Nucleus accumbens (tissue), 56 donors: ENCODE data around the gene GFRA4.

Experiments used
- DNase-seq, 56 donors: peaks; one replicate each; lab custom pipeline; 2025; lab: John Stamatoyannopoulos, UW

Gene GFRA4

DNA sequence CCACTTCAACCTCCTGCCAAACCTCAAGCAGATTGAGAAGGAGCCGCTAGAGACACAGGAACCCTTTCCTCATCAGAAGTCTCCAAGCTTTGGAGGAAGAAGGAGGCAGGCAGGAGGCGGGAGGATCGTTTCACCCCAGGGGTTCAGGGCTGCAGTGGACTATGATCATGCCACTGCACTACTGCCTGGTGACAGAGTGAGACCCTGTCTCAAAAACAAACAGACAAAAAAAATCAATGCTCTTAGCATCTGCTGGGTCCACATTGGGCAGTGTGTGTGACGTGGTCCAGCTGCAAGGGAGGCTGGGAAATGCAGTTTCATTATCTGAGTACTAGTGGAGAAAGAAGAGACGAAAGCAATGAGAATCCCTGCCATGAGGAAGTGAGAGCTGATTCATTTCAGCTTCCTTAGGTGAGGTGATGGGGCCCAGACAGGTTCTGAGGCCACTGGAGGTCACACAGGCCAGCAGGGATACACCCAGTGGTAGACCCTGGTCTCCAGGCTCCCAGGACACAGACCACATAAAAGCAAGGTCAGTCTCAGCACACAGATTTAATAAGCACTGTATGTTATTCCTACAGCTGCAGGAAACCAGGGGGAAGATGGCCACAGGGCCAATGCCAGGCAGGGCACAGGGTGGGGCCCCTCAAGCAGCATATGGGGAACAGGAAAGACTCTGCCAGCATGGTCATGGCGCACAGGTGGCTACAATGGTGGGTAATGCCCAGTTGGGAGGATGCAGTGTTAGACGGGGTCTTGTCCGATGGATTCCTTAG, 4.3 kb downstream of the GFRA4 start:
- DNase-seq, result no peak

DNA sequence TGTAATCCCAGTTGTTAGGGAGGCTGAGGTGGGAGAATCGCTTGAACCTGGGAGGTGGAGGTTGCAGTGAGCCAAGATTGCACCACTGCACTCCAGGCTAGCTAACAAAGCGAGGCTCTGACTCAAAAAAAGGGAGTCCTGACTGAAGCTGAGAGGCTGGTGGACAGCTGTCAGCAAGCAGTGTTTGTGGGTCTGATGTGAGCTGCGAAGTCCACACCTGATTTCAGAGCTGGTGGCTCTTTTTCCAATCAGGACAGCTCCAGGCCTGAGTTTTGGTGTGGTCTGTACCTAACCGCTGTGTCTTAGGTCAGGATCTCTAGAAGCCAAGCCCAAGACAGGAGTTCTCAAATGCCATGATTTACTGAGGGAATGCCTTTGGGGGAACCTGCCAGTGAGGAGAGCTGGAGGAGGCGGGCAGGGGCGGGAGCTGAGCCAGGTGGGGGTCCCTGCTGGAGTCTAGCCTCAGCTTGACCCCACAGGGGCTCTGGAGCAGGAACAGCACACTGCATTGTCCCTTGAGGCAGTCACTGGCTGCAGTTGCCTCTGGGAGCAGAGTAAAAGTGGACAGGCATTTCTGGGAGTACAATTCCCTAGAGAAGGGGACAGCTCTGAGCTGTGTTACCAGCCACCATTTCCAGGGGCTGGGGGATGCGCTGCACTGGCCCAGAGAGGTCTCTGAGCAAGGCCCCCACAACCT, 5.0 kb downstream of the GFRA4 start:
- no peak for DNase-seq

DNA sequence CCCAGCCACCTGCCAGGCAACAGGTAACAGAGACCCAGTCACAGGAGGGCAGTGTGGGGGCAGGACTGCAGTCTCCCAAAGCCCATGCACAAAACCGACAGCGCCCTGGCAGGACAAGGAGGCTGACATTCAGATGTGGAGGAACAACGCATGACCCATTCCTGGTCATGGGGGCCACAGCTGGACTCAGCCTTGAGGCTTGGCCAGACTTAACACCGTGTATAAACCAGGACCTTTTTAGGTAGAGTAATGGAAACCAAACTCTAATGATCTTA, 8.1 kb downstream of the GFRA4 start:
- no peak for DNase-seq

DNA sequence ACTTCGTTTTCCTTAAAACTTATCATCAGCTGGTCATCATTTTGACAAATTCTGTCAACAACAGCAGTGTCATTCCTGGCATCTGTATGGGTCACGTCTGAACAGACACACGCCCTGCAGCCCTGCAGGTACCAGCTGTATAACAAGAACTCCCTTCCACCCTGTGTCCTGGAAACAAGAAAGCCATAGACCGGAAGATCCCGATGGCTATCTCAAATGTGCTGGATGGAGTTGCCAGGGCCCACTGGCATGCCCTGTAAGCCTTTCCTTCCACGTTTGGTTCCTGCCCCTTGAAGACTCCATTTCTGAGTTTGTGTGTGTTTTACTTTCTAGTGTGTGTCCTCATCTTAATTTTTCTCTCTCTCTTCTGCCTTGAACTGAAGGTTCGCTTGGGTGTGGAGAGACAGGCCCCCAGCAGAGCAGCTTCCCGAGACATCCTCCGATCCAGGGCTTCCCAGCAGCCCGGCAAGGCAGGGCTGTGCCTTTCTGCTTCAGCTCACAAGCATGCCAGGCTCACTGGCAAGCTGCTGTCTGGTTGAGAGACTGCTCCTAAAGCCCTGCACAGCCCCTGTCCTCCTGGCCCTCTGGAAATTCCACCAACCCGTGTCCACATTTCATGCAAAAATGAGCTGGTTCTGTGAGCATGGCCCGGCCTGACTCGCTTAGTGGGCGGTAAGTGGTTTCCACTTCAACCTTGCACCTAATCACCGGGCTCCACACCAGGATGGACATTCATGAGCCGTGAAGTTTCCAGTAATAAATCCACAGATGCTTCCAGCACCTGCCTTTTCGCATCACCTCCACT, 8.7 kb downstream of the GFRA4 start:
- DNase-seq, result no peak

DNA sequence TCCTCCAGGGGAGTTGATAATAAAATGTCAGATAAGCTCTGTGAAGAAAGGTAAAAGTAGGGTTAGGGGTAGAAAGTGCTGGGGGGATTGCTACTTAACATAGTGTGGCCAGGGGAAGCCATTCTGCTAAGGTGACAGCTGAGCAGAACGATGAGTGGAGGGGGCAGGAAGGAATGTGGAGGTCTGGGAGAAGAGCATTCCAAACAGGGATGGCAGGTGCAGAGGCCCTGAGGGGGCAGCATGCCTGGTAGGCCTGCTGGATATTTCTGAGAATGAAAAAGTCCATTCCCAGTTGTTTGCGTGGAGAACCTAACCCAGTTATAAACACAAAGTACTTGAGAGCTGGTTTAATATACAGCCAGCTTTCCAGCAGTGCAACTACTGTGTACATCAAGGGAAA, 9.3 kb downstream of the GFRA4 start:
- DNase-seq, result no peak

DNA sequence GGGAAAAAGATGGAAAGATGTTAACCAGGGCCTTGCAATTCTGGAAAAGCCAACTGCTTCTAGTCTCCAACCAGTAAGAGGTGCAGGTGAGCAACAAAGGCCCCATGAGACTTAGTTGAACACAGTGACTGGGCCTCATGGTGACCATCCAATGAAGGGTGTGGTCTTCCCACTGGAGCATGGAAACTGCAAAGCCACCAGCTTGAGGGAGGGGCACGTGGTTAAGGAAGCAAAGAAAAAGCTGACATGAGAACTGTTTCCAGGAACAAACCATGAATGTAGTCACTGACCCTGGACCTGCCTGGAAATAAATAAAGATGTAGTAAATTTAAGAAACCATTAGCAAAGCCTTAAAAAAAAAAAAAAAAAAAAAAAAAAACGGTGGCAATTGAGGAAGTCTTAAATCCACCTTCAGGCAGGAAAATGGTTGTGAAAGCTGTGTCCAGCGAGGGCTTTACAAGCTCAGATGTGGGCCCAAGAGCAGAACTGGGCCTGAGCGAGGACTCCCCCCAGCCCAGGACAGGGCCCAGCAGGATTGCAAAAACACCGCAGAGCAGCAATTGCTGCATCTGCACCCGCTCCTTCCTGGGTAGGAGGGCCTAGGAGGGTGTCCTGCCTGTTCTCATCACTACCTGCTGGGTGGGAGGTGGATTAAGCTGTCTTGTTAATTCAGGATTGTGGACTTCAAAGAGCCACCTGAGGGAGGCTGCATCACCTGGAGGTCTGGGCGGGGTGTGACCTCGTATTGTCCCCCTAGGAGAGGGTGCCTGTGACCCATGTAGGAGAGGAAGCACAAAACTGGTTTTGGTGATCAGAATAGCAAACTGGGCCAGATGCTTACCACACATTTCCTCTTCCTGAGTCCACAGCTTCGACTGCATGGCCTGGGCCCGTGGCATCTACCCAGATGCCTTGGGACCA, 10.3 kb downstream of the GFRA4 start:
- DNase-seq, result no peak

DNA sequence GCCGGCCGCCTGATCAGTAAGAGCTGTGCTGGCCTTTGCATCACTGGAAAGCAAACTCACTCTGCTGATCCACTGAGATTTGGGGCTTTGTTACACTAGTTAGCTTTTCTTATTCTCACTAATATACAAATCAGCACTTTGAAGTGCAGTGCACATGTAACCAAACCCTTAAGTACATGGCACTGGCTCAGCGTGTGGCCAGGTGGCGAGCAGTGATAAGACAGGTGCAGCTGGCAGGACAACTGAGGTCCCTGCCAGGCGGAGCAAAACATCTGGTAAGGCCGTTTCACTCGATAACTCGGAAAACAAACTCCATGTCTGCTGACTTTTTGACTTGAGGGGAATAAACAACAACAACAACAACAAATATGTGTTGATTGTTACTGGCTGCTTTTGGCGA, 11.0 kb downstream of the GFRA4 start:
- no peak for DNase-seq

DNA sequence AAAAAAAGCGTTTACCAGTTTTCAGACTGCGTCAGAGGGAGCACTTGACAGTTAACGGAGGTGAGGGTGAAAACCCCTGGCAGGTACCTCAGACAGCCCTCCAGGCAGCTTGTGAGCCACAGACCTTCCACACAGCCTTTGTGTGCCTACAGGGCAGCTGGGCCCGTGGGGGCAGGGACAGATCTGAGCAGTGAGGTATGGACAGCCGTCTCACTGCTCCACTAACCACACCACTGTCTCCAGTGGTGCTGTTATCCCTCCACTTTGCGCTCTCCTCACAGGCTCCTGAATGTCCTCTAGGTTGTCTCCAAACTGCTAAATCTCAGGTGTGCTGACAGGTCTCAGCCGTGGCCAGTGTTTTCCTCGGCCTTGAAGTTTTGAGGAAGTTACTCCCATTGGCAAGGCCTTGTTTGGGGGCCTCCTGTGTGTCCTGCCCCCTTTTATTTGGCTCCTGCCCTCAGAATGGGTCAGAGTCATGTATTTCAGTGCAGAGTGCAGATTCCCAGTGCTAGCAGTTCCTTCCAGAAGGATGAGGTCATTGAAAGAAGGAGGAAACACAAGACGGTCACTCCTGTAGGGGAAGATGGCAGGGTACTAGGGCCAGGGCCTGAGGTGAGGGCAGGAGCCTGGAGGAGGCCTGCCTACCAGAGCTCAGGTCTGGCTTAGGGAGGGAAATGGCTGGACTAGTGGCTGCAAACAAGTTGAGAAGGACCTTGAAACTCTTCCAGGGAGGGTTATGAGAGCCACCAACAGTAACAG, 11.8 kb downstream of the GFRA4 start:
- no peak for DNase-seq

DNA sequence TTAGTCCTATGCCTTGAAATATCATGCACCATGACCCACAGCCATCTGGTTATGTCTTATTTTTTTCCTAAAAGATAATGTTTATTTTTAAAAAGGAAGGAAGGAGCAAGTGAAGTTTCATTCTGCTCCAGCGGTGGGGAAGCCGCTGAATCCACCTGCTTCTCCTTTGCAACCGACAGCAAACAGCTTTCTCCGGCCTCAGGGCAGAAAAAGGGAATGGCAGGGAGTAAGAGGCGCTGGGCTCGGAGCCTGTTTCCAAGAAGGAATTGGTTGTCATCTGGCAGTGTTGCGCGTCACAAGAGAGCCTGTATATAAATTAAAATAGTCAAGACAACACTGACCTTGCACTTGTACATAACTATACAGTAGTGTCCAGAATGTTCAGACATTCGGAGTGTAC, 14.2 kb downstream of the GFRA4 start:
- DNase-seq, result no peak

DNA sequence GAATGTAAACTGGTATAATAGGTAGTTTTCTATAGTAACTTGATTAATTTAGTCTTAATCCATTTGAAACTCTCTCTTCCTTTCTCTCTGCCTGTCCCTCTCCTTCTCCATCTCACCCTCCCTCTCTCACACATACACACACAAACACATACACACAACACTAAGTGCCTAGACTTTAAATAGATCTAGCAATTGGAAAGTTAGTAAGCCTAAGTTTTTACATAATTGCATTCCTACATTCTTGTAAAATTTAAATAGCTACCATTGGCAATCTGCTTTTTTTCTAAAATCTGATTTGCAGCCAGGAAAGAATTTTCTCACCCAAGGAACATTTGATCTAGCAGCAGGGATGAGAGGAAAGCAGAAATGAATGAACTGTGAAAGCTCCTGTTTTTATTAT, 15.7 kb downstream of the GFRA4 start:
- no peak for DNase-seq

DNA sequence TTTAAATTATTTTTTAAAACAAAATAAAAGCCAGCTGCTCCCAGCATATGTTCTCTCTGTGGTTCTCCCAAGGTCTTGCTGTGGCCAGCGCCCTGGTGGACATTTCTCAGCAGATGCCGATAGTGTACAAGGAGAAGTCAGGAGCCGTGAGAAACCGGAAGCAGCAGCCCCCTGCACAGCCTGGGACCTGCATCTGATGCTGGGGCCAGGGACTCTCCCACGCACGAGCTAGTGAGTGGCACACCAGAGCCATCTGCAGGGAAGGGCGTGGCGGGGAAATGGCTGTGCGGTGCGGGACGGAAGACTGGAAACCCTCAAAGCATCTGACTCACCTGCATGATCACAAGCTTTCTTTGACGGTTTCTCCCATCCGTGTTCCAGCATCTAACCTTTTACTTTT, 16.5 kb downstream of the GFRA4 start:
- no peak for DNase-seq

DNA sequence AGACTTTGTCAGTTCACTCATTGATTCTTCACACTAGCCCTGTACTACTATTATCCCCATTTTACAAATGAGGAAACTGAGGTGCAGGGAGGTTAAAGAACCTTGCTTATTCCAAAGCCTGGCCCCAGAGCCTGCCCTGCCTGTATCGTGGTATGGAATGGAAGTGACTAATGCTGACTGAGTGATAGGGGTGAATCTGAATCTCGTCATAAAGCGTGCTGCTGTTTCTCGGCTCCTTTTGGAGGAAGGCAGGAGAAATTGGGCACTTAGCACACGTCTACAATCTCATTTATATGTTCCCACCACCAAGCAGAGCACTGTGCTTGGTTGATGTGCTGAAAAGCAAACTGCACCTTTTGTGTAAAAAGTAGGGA, 17.1 kb downstream of the GFRA4 start:
- no peak for DNase-seq

DNA sequence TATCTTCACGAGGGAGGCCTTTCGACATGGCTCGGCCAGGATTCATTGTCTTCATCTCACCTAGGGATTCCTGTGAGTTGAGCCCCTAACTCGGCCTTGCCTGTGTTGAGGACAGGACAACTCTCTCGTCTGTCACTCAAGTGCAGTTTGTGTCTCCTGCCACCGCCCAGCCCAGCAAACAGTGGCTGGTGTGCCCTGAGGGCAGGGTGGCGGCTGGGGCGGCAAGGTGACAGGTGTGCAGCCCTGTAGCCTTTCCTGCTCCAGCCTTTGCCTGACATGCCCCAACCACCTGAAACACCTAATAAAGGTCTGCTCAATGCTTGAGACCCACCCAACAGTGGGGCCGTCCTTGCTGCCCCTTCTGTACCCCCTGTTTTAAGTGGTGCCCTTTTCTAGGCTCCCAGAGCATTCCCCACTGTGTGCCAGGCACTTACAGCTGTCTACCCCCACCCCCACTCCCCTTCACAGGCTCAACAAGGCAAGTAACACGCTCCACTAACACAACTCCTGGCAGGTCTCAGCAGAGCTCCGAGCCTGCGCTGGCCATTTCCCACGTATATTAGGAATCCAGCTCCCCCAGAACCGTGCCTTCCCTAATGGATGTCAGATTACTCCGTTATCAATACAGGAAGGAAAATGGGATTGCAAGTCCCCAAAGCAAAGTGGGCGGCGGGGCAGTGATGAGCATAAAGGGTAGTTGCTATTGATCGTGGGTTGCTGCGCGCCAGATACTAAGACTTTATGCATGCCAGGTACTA, 17.7 kb downstream of the GFRA4 start:
- no peak for DNase-seq

DNA sequence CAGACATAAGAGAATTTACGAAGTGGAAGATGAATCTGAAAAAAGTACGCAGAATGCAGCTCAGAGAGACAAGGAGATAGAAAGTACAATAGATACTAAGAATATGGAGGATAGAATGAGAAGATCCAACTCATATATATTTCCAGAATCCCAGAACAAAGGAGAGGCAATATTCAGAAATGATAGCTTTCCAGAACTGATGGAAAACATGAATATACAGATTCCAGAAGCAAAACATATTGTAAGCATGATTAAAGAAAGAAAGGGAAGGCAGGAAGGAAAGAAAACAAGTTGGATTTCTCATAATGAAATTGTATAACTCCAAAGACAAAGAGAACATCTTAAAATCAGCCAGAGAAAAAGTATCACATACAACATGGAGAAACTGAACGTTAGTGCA, 22.9 kb downstream of the GFRA4 start:
- DNase-seq, result no peak

DNA sequence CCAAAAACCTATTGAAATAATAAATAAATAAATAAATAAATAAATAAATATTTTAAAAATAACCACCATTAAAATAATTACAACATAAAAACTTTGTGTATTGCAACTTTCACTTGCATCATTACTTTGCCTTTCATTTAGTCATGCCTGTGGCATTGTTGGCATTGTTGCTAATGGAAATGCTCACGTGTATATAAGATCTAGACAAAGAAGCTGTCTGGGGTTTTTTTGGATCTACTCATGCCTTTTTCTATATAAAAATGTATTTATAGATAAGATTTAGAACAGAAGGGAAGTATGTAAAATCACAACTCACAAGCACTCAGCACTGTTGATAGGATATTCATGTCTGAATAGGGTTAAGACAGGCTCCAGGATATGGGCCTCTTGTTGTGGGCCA, 27.9 kb downstream of the GFRA4 start:
- no peak for DNase-seq

DNA sequence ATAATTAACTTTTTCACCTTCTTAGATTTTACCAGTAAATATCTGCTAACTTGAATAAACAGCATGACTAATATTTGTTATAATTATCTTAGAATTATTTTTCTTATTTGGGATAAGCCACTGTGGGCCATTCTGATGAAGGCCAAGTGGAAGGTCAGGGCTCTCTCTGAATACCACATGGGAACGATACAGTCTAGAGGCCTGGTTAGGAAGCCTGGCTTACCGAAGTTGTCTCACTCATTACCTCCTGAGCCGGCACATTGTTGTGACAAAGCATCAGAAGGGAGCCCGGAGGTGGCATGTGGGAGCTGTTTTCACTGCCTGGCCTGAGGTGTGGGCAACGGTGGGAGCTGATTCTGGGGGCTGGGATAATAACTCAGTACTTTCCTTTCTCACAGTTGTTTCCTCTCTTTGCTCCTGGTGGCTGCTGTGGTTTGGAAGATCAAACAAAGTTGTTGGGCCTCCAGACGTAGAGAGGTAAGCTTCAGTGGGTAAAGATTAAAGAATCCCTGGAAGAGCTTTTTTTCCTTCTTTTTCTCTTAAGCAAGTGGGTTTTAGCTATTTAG, 29.2 kb downstream of the GFRA4 start:
- no peak for DNase-seq

DNA sequence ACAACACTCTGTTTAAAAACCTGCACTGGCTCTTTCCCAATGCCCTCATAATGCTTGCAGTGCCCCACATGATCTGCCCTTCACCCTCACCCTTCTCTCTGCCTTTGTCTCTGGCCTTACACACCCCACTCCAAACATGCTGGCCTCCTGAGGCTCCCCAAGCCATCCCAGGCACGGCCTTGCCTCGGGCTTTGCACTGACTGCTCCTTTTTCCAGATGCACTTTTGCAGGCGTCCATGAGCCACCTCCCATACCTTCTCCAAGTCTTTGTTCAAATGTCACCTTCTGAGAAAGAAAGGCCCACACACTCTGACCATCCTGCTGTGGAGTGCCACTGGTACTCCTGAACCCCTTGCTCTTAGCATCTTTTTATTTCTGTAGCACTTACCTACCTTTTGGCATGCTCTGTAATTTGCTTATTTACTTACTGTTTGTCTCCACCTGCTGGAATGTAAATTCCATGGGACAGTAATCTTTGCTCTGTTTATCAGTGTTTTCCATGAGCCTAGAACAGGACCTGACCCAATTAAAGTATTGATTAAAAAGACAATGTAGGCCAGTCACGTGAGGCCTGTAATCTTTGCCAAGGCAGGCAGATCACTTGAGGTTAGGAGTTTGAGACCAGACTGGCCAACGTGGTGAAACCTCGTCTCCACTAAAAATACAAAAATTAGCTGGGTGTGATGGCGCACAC, 30.7 kb downstream of the GFRA4 start:
- no peak for DNase-seq

DNA sequence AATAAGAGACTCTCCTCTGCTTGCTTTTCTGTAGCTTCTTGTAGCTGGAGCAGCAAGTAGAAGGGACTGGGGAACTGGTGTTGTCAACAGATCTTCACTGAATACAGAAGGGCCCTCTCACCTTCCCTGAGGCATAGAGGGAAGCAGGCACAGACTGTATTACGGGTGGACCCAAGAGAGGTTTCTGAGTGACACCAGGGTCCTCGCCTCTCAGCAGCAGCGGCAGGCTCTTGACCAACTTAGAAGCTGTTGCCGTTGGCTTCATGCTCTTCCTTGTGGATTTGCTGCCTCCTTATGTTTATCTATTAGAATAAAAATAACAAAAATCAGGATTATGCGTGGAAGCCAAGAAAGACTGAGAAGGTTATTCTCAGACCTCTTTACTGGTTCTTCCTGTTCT, 31.7 kb downstream of the GFRA4 start:
- DNase-seq, result no peak
